Neural cell (in vitro differentiated cells): Measurements from ENCODE around the gene HOXC10. TPM values are rescaled to one million over a fixed set of nuclear protein-coding genes. Genes with fewer than 3 reads are reported as not detected.

Source experiments
- H2AFZ ChIP-seq: fragments of 200-600, 300-800 bp; sonication (generic), shearing (Covaris generic); 2 replicates; pipeline ENCODE4 v1.6.0; 2014; ENCODE audit warnings: low read depth, mild to moderate bottlenecking, antibody characterized with exemption, low read length, moderate library complexity
- H3F3A ChIP-seq: fragments of 200-600 bp; shearing (Covaris generic); 2 replicates; pipeline ENCODE4 v1.6.1; 2016; ENCODE audit warnings: mild to moderate bottlenecking, moderate library complexity, mixed read lengths, antibody characterized with exemption, low read length; ENCODE audit not compliant: insufficient read depth, poor library complexity, severe bottlenecking
- H3K27ac ChIP-seq: fragments of 200-600, 300-800 bp; sonication (generic), shearing (Covaris generic); 2 replicates; pipeline ENCODE4 v1.5.1; 2014; ENCODE audit warnings: mild to moderate bottlenecking, low read length, moderate library complexity
- H3K27me3 ChIP-seq: fragments of 300-800, 200-600 bp; sonication (generic), shearing (Covaris generic); 2 replicates; pipeline ENCODE4 v1.6.0; 2014; ENCODE audit warnings: mild to moderate bottlenecking, low read depth, low read length, moderate library complexity; ENCODE audit not compliant: insufficient read depth
- H3K36me3 ChIP-seq: fragments of 300-800, 200-600 bp; sonication (generic), shearing (Covaris generic); 2 replicates; pipeline ENCODE4 v1.5.1; 2014; ENCODE audit warnings: mild to moderate bottlenecking, antibody characterized with exemption, low read length, moderate library complexity; ENCODE audit not compliant: insufficient read depth
- H3K4me2 ChIP-seq: fragments of 300-800, 200-600 bp; sonication (generic), shearing (Covaris generic); 2 replicates; pipeline ENCODE4 v1.6.0; 2014; ENCODE audit warnings: mild to moderate bottlenecking, low read length
- H3K4me3 ChIP-seq: fragments of 300-800, 200-600 bp; sonication (generic), shearing (Covaris generic); 2 replicates; pipeline ENCODE4 v1.5.1; 2014; ENCODE audit warnings: mild to moderate bottlenecking, low read length, moderate library complexity
- H3K79me2 ChIP-seq: fragments of 200-600 bp; shearing (Covaris generic); replicated peaks from 2 replicates; pipeline ENCODE4 v1.6.0; 2014; ENCODE audit warnings: mild to moderate bottlenecking, low read length, moderate library complexity; ENCODE audit not compliant: insufficient read depth
- H3K9ac ChIP-seq: fragments of 300-800, 200-600 bp; sonication (generic), shearing (Covaris generic); 2 replicates; pipeline ENCODE4 v1.6.1; 2016; ENCODE audit warnings: mild to moderate bottlenecking, low read length, mixed read lengths
- H3K9me2 ChIP-seq: fragments of 200-600 bp; shearing (Covaris generic); 2 replicates; pipeline ENCODE4 v1.6.1; 2016; ENCODE audit warnings: mild to moderate bottlenecking, low read length, mixed read lengths; ENCODE audit not compliant: insufficient read depth
- H3K9me3 ChIP-seq: fragments of 200-600, 300-800 bp; sonication (generic), shearing (Covaris generic); 2 replicates; pipeline ENCODE4 v1.6.1; 2016; ENCODE audit warnings: mild to moderate bottlenecking, mixed run types, low read length, moderate library complexity, mixed read lengths
- H4K20me1 ChIP-seq: fragments of 200-600 bp; shearing (Covaris generic); 2 replicates; pipeline ENCODE4 v1.6.1; 2016; ENCODE audit warnings: mild to moderate bottlenecking, mixed run types; ENCODE audit not compliant: insufficient read depth
- CTCF ChIP-seq: fragments of 450-650 bp; IDR thresholded peaks from 2 replicates; pipeline ENCODE4 v1.5.1; 2014; ENCODE audit warnings: antibody characterized with exemption, mild to moderate bottlenecking, moderate library complexity; ENCODE audit not compliant: poor library complexity, severe bottlenecking
- EP300 ChIP-seq: fragments of 450-650 bp; conservative IDR thresholded peaks from 2 replicates; pipeline ENCODE4 v1.6.1; 2014; ENCODE audit warnings: antibody characterized with exemption, mild to moderate bottlenecking, moderate library complexity; ENCODE audit not compliant: poor library complexity, severe bottlenecking
- EZH2 ChIP-seq: fragments of 200-600, 300-800 bp; shearing (Covaris generic), sonication (generic); IDR thresholded peaks from 2 replicates; pipeline ENCODE4 v1.6.1; 2014; ENCODE audit warnings: antibody characterized with exemption, low read length, borderline replicate concordance, mild to moderate bottlenecking; ENCODE audit not compliant: insufficient read depth, poor library complexity, severe bottlenecking
- MXI1 ChIP-seq: fragments of 450-650 bp; conservative IDR thresholded peaks from 2 replicates; pipeline ENCODE4 v1.6.1; 2014; ENCODE audit warnings: antibody characterized with exemption, mild to moderate bottlenecking; ENCODE audit not compliant: poor library complexity, severe bottlenecking
- POLR2AphosphoS5 ChIP-seq: IDR thresholded peaks from 2 replicates; pipeline ENCODE4 v1.6.1; 2012
- RAD21 ChIP-seq: fragments of 450-650 bp; conservative IDR thresholded peaks from 2 replicates; pipeline ENCODE4 v1.6.1; 2014; ENCODE audit warnings: antibody characterized with exemption, mild to moderate bottlenecking, moderate library complexity
- REST ChIP-seq: IDR thresholded peaks from 2 replicates; pipeline ENCODE4 v1.6.1; 2012; ENCODE audit warnings: borderline replicate concordance
- SMC3 ChIP-seq: fragments of 450-650 bp; conservative IDR thresholded peaks from 2 replicates; pipeline ENCODE4 v1.6.1; 2014; ENCODE audit warnings: antibody characterized with exemption, mild to moderate bottlenecking, moderate library complexity; ENCODE audit not compliant: poor library complexity
- TAF1 ChIP-seq: IDR thresholded peaks from 2 replicates; pipeline ENCODE4 v1.6.1; 2012; ENCODE audit warnings: low read depth
- polyA plus RNA-seq: library from polyadenylated mRNA; depleted of rRNA; stranded (reverse); fragments of >200 nt; gene quantifications from 2 replicates; pipeline ENCODE4 v1.2.3, GENCODE V29; 2014

HOXC10 gene
- polyA plus RNA-seq, 1 donor from 2014 or later = not detected

GRCh38 chr12:53993162-53994008 lies 8.4 kb downstream of the HOXC10 start:
- Histone ChIP-seq H4K20me1 (no peaks in the 10 kb centered on the region), H3K27ac (no peak overlapping the region), H3K79me2 (no peaks in the 10 kb centered on the region), H3F3A (no peaks in the 10 kb centered on the region), H3K4me3 (no peak overlapping the region), H3K9ac (no peak overlapping the region), H3K4me2 (no peak overlapping the region), H3K9me2 (no peaks in the 10 kb centered on the region), H2AFZ (no peak overlapping the region), H3K27me3 (peaks cover 100% of the 10 kb centered on the region), H3K36me3 (no peaks in the 10 kb centered on the region), H3K9me3 (no peaks in the 10 kb centered on the region)
- TF ChIP-seq POLR2AphosphoS5 (no peak), CTCF (no peak), REST (no peak), RAD21 (no peak), EP300 (no peak), TAF1 (no peak), MXI1 (no peak), EZH2 (no peak), SMC3 (no peak)

GRCh38 chr12:53994009-53994263 lies 9.0 kb downstream of the HOXC10 start:
- H2AFZ ChIP-seq = no peak overlapping the region
- TF ChIP-seq RAD21 = no peak
- no peak for TF ChIP-seq REST
- TF ChIP-seq EP300 = no peak
- no peak for TF ChIP-seq MXI1
- TF ChIP-seq CTCF = no peak
- no peak for TF ChIP-seq EZH2
- no peak for TF ChIP-seq SMC3
- TF ChIP-seq TAF1 = no peak
- no peak for TF ChIP-seq POLR2AphosphoS5
- peaks cover 100% of the 10 kb centered on the region for H3K27me3 ChIP-seq
- H3K79me2 ChIP-seq = no peaks in the 10 kb centered on the region
- H4K20me1 ChIP-seq = no peaks in the 10 kb centered on the region
- H3K4me2 ChIP-seq = no peak overlapping the region
- H3F3A ChIP-seq = no peaks in the 10 kb centered on the region
- H3K9me2 ChIP-seq = no peaks in the 10 kb centered on the region
- H3K9ac ChIP-seq = no peak overlapping the region
- no peak overlapping the region for H3K4me3 ChIP-seq
- H3K27ac ChIP-seq = no peak overlapping the region
- H3K9me3 ChIP-seq = no peaks in the 10 kb centered on the region
- no peaks in the 10 kb centered on the region for H3K36me3 ChIP-seq
